Gastrocnemius medialis (tissue), 4 donors: ENCODE results near the gene AHDC1. TPM values are rescaled to one million over a fixed set of nuclear protein-coding genes. Genes with fewer than 3 reads are reported as not detected.
A peak's percentile ranks its signal among the peaks of the same experiment; 100 is the strongest.

Experiments
- ATAC-seq, 2 donors: fragments of 150-250 bp; one replicate each; pipeline ENCODE4 v1.9.1; 2016
- DNase-seq, 2 donors: peaks; one replicate each; pipeline ENCODE4 v3.0.0-alpha.2; 2019
- H3K27ac ChIP-seq, 4 donors: fragments of 200-600 bp; sonication (generic); 1 replicate in 1 of 4; 2 replicates in 3 of 4; pipeline ENCODE4 v1.5.1; 2016 to 2018; ENCODE audit warnings: mild to moderate bottlenecking in 2 of 4, moderate library complexity in 1 of 4
- H3K27me3 ChIP-seq, 3 donors: fragments of 200-600 bp; sonication (generic) in 2 of 3; 1 replicate in 1 of 3; 2 replicates in 2 of 3; pipeline versions ENCODE4 v1.5.1 to v1.6.0; 2016 to 2019; ENCODE audit warnings: mild to moderate bottlenecking in 1 of 3, moderate library complexity in 1 of 3
- H3K36me3 ChIP-seq, 2 donors: fragments of 200-600 bp; sonication (generic) in 1 of 2; one replicate each; pipeline ENCODE4 v1.5.1; 2017 to 2018
- H3K4me1 ChIP-seq, 2 donors: fragments of 200-600 bp; sonication (generic) in 1 of 2; one replicate each; pipeline ENCODE4 v1.5.1; 2016 to 2017; ENCODE audit warnings: mild to moderate bottlenecking in 2 of 2
- H3K4me3 ChIP-seq, 4 donors: fragments of 200-600 bp; sonication (generic) in 3 of 4; 1 replicate in 1 of 4; 2 replicates in 3 of 4; pipeline ENCODE4 v1.5.1; 2016 to 2019; ENCODE audit warnings: mild to moderate bottlenecking in 2 of 4
- H3K9me3 ChIP-seq, 3 donors: fragments of 200-600 bp; sonication (generic) in 2 of 3; 1 replicate in 1 of 3; 2 replicates in 2 of 3; pipeline ENCODE4 v1.5.1; 2016 to 2019
- POLR2A ChIP-seq, 2 donors: fragments of 450-650 bp; IDR thresholded peaks; one replicate each; pipeline ENCODE4 v1.6.1; 2017; ENCODE audit warnings: antibody characterized with exemption in 2 of 2, mild to moderate bottlenecking in 2 of 2, moderate library complexity in 2 of 2
- in situ Hi-C, 4 donors: fragments of 200-750 bp; cut with MboI; loops; one replicate each; pipeline versions ENCODE4 v1.15.0 to v1.8.0; 2017; ENCODE audit warnings: low sequenced_read_pairs in 4 of 4
- intact Hi-C: fragments of 100-400 bp; cut with DNase I; formaldehyde crosslinking; loops from one replicate; pipeline ENCODE4 v1.15.1; 2023; ENCODE audit warnings: low total_unique reads
- total RNA-seq, 4 donors: library from RNA; depleted of rRNA; stranded (reverse); fragments of >200 nt; gene quantifications; one replicate each; pipeline versions ENCODE4 v1.1.0 to v1.2.3, GENCODE V29; 2016
- TF ChIP-seq, protein P1 (sequence below), 5 experiments: fragments of 450-650 bp in 3 of 5; fragments of 200-600 bp in 2 of 5; sonication (generic) in 2 of 5; IDR thresholded peaks in 4 of 5; conservative IDR thresholded peaks in 1 of 5; 1 replicate in 4 of 5; 2 replicates in 1 of 5; pipeline ENCODE4 v1.5.1; 2016 to 2019; ENCODE audit warnings: antibody characterized with exemption in 5 of 5, mild to moderate bottlenecking in 3 of 5, moderate library complexity in 3 of 5

Gene AHDC1
- total RNA-seq, 4 donors from 2014 or later: 22.2 to 57.9 (median 35.2) TPM

DNA sequence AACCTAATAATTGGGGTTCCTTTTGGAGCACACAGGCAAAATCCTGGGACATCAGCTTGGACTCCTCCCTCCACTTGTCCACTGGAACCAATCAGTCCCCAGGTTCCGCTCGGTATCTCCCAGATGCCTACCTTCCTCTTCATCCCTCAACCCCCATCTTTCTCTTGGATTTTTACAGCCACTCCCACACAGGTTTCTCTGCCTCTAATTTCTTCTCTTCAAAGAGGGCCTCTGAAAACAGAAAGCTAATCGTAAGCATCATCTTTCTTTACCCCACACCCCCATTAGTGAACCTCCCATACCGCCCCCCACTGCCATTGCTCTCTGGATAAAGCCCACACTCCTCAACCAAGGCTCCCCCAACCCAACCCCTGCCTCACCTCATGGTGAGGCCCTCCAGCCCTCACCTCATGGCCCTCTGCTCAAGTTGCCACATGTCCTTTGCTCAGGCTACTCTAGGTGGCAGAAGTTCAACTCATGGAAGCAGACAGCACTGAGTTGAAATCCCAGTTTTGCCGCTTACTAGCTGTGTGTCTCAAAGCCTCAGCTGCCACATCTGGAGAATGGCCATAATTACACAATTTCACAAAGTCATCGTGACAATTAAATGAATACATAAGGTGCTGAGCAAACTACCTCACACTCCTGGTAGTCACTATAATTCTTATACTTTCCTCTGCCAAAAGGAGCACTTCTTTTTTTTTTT, 95.8 kb downstream of the AHDC1 start:
- no peak overlapping the region for H3K27ac ChIP-seq

GRCh38 chr1:27506703-27507102, 97.2 kb downstream of the AHDC1 start:
- H3K4me3 ChIP-seq: no peak overlapping the region
- no peaks in the 10 kb centered on the region for H3K27me3 ChIP-seq
- in situ Hi-C loops: loop anchor here in 2 of 4 donors (25.0 kb wide), 1 partner anchor 94 kb away; no protein-coding TSS in a partner anchor
- intact Hi-C loops: no loop called here
- no peak for TF ChIP-seq POLR2A (IDR thresholded peaks at IDR 0.05)
- TF ChIP-seq, protein P1, sequence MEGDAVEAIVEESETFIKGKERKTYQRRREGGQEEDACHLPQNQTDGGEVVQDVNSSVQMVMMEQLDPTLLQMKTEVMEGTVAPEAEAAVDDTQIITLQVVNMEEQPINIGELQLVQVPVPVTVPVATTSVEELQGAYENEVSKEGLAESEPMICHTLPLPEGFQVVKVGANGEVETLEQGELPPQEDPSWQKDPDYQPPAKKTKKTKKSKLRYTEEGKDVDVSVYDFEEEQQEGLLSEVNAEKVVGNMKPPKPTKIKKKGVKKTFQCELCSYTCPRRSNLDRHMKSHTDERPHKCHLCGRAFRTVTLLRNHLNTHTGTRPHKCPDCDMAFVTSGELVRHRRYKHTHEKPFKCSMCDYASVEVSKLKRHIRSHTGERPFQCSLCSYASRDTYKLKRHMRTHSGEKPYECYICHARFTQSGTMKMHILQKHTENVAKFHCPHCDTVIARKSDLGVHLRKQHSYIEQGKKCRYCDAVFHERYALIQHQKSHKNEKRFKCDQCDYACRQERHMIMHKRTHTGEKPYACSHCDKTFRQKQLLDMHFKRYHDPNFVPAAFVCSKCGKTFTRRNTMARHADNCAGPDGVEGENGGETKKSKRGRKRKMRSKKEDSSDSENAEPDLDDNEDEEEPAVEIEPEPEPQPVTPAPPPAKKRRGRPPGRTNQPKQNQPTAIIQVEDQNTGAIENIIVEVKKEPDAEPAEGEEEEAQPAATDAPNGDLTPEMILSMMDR (IDR thresholded peaks at IDR 0.05 in 4 of 5, conservative IDR thresholded peaks at IDR 0.05 in 1 of 5): no peak
- no peaks in the 10 kb centered on the region for H3K36me3 ChIP-seq
- no peak overlapping the region for H3K27ac ChIP-seq
- no peaks in the 10 kb centered on the region for H3K9me3 ChIP-seq
- no peak for DNase-seq
- peaks cover 17 to 22% of the 10 kb centered on the region in 2 donors for H3K4me1 ChIP-seq
- ATAC-seq: no peak

More for the DNA sequence above, 95.8 kb downstream of the AHDC1 start:
- Histone ChIP-seq H3K27me3 (no peaks in the 10 kb centered on the region), H3K9me3 (no peaks in the 10 kb centered on the region), H3K4me3 (no peak overlapping the region), H3K4me1 (peaks cover 17 to 20% of the 10 kb centered on the region in 2 donors), H3K36me3 (no peaks in the 10 kb centered on the region)
- no peak for DNase-seq
- no peak for ATAC-seq
- intact Hi-C loops (no loop called here), in situ Hi-C loops (loop anchor here in 2 of 4 donors (25.0 kb wide), 1 partner anchor 96 kb away; no protein-coding TSS in a partner anchor)
- TF ChIP-seq POLR2A (IDR thresholded peaks at IDR 0.05): no peak
- TF ChIP-seq, protein P1 (IDR thresholded peaks at IDR 0.05 in 4 of 5, conservative IDR thresholded peaks at IDR 0.05 in 1 of 5): no peak

DNA sequence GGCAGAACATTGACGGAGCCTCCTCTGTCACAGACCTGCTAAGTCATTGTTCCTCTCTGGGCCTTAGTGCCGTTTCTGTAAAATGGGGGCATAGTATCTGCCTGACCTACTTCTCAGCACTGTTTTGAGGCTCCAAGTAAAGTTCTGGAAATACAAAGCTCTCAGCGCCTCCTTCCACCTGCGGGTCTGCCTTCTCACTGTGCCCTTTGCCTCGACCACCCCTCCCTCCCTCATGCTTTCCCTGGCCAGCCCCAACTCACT, 98.6 kb downstream of the AHDC1 start:
- in situ Hi-C loops (loop anchor here in 2 of 4 donors (25.0 kb wide), 1 partner anchor 93 kb away; no protein-coding TSS in a partner anchor), intact Hi-C loops (no loop called here)
- no peak for DNase-seq
- TF ChIP-seq, protein P1 (IDR thresholded peaks at IDR 0.05 in 4 of 5, conservative IDR thresholded peaks at IDR 0.05 in 1 of 5): no peak
- TF ChIP-seq POLR2A (IDR thresholded peaks at IDR 0.05): no peak
- H3K27me3 ChIP-seq: no peaks in the 10 kb centered on the region
- peak in 1 of 2 donors; percentile 20 for ATAC-seq
- peaks cover 17 to 22% of the 10 kb centered on the region in 2 donors for H3K4me1 ChIP-seq
- H3K9me3 ChIP-seq: no peaks in the 10 kb centered on the region
- H3K27ac ChIP-seq: peak overlapping the region; percentile 76 to 86 (median 80)
- no peak overlapping the region for H3K4me3 ChIP-seq
- no peaks in the 10 kb centered on the region for H3K36me3 ChIP-seq

GRCh38 chr1:27504588-27505419, 99.1 kb downstream of the AHDC1 start:
- DNase-seq (peak in 1 of 2 donors; percentile 75), ATAC-seq (peak; percentile 64 to 73)
- in situ Hi-C loops: loop anchor here in 2 of 4 donors (25.0 kb wide), 1 partner anchor 93 kb away; no protein-coding TSS in a partner anchor
- intact Hi-C loops: no loop called here
- no peak for TF ChIP-seq POLR2A (IDR thresholded peaks at IDR 0.05)
- TF ChIP-seq, protein P1 (IDR thresholded peaks at IDR 0.05 in 4 of 5, conservative IDR thresholded peaks at IDR 0.05 in 1 of 5): no peak
- H3K4me1 ChIP-seq: peaks cover 17 to 22% of the 10 kb centered on the region in 2 donors
- H3K27ac ChIP-seq: peak overlapping the region; percentile 76 to 86 (median 80)
- no peaks in the 10 kb centered on the region for H3K27me3 ChIP-seq
- H3K36me3 ChIP-seq: no peaks in the 10 kb centered on the region
- no peaks in the 10 kb centered on the region for H3K9me3 ChIP-seq
- peak overlapping the region in 1 of 4 donors; percentile 2 for H3K4me3 ChIP-seq
